Stimulated activated CD4-positive, alpha-beta T cell treated with anti-CD3 and anti-CD28 coated beads, Interleukin-15, amount 100 ng/mL, for 1 hour (primary cell): ENCODE results near the gene SMPD2.

ENCODE experiments used
- DNase-seq, 2 donors: peaks; one replicate each; pipeline ENCODE4 v3.0.0-alpha.2; 2020; ENCODE audit warnings: low read depth in 1 of 2, low spot score in 1 of 2

Gene SMPD2

DNA sequence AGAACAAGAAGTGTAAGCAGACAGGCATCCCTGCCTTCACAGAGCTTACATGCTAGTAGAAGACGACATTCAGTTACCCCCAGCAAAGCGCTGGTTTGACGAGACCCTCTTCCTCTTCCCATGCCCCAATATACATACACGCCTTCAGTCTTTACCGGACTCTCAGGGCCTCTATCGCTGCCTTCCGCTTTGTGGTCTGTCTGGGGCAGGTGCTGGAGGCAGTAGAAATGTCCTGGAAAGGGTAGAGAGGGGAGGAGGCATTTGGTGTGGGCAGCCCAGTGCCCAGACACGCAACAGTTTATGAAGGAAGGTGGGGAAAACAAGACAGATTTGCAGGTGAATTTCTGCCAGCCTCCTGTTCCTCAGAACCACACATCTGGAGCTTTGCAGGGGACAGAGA is 6.0 kb downstream of the SMPD2 start:
- DNase-seq = no peak

DNA sequence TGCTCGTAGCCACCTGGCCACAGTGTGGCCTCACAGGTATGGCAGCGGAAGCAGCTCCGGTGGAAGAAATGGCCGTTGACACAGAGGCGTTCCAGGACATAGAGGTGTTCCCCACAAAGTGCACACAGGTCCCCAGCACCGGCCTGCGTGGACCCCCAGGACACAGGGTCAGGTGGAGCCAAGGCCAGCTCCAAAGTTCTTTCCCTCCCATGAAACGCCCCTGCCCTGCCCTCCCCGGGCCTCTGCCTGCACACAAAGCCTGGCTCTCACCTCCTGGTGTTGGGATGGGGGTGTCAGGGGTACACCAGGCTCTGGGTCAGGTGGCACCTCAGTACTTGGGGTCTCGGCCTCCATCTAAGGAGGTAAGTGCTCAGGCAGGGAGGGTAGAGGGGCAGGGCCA is 6.6 kb downstream of the SMPD2 start:
- DNase-seq = no peak

DNA sequence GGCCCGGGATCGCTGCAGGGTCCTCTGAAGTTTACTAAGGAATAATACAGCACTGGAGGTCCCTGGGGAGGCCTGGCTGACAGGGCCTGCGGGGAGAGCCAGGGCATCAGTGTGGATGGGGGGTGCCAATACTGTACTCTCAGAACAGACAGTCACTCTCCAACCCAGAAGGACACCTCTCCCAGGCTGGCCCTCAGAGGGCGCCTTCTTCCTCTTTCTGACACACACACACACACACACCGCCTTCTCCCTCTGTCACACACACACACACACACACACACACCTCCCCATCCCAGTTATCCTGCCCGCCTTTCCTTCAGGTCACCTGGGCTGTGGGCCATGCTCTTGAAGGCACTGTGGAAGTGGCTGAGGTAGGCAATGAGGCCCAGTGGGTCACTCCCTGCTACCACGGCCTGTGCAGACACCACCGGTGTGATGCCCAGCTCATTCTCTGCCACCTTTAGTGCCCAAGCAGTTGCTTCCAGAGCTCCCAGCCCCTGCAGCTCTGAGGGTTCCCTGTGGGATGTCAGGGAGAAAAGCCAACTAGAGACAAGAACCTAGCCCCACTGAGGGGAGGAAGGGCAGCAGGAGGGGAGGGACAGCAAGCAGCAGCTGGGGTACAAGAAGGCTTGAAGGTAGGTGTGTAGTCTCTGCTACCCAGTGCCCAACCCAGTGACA is 7.5 kb downstream of the SMPD2 start:
- no peak for DNase-seq

DNA sequence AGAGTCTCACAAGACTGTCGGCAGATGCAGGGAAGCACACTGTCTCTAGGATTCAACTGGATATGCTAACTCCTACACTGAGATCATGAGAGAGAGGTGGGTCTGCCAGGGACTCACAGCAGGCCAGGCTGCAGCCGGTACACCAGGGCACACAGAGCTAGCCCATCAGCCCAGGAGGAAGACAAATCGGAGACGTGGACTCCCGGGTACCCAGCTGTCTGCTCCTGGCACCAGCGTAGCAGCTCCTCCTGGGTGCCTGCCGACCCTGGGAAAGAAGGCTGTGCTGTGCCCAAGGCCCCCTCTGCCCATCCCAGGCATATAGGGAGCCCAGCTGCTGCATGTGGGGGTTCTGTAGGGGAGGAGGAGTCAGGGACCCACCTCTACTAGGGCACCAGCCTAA is 8.1 kb downstream of the SMPD2 start:
- DNase-seq = no peak

DNA sequence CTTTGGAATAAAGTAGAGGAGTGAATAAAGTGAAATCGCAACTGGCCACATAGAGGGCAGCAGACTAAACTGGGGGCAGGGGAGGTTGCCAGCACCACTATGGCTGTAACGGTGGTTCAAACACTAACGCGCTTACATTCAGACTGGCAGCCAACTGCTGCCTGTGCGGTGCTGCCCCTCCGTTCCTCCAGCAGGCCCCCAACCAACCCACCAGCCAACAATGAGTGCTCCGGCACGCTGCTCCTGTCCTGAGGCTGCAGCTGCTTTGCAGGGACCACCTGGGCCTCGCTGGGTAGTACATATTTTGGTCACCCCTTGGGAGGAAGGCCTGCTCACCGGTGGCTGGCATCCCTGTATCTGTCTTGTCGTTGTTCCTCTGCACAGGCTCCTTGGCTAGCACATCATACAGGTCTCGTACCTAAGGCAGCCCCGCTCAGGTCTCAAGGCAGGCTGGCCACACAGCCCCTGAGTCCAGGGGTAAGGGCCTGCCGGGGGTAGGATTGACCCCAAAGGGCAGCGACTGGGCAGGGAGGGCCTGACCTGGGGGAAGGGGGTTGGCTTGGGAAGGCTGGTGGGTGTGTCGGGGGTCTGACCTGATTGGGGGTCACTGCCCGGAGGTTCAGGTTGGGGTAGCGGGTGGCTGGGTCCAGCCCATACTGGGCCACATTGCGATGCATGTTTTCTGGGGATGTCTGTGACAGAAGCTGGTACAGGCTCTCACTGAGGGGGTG is 8.7 kb downstream of the SMPD2 start:
- no peak for DNase-seq

DNA sequence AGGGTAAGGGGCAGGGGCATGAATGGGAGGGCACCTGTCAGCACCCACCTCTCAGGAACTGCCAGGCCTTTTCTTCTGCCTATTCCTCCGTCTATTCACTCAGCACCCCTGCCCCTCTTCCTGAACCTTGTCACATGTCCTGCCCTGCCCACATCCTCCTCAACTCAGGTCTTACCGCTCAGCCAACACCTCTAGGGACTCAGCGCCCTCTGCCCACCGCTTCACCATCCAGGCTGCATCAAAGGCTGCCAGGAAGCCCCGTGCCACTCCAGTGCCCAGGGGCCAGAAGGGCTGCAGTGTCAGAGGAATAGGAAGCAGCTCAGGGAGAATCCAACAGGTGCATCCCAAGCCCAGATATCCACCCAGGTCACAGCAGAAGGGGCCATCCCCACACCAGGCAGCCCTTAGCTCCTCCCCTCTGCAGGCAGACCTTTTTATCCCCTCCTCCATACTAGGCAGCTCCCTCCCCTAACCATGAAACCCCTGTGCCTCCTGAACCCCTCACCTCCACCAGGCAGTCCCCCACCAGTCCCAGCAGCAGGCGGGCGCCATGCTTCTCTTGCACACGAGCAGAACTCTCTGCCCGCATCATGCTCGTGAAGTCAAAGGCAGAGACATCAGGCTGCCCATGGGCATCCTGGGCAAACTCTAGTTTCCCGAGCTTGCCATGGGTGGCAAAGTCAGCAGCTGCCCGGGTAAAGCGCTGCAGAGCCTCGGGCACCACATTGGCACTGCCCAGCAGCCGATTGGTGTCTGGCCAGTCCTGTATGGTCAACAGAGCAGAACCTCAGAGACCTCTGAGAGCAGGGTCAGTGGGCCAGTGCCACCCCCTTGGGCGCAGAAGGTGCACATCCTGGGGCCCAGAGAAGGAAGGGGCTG is 9.5 kb downstream of the SMPD2 start:
- DNase-seq = no peak

DNA sequence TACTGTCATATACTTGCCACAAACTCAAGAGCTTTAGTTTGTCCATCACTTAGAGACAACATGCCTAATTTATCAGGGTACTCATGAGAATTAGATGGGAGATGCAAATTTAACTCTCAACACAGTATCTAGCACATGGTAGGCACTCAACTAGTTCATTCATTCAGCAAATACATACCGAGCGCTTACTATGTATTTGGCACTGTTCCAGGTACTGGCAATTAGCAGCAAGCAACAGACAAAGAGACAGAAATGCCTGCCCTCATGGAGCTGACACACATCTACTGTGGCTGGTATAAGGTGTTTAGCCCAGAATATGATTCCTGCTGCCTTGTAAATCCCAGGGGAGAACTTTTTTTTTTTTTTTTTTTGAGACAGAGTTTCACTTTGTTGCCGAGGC is 10.3 kb downstream of the SMPD2 start:
- DNase-seq = no peak

DNA sequence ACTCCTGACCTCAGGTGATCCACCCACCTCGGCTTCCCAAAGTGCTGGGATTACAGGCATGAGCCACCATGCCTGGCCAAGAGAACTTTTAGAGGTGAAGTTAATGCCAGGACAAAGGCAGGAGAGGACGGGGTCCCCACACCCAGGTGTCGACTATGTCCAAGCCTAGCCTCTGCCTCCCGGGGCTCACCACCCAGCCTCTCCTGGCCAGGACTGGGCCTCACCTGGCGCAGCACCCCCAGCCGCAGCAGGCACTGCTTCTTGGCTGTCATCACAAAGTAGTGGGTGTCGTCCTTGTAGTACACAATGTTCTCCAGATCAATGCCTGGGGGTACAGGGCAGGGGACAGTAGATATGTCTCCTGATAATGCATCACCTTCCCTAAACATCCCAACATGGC is 10.9 kb downstream of the SMPD2 start:
- DNase-seq = no peak

DNA sequence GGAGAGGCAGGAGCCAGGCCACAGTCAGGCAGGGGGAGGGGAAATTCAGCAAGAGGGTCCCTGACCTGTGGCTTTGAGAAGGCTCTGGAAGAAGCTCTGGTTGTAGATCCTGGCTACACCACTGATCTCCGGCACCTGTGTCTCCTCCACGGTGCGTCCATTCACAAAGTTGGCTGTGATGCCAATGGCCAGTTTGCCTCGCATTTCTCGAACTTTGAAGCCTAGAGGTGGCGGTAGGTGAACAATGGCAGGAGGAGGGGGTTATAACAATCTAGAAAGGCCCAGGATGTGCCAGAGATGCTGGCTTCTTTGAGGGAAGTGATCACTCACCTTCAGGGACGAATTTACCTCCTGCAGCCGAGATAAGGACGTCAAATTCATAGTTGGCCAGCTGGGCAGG is 11.7 kb downstream of the SMPD2 start:
- DNase-seq = no peak

DNA sequence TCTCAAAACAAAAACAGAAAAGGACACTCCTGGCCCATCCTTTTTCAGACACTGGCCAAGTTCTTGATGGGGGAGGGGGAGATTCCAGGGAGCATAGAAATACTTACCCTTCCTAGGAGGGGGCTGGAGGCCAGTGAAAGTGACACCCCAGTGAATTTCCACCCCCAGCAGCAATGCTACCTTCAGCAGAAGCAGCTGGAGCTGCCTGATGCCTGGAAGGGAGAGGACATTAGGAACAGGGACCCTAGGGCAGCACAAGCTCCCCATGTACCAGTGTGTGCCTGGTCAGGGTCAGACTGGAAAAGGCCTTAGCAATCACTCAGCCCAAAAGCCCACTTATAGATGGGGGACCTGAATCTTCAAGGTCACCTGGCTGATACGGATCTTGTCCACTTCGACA is 12.6 kb downstream of the SMPD2 start:
- no peak for DNase-seq

DNA sequence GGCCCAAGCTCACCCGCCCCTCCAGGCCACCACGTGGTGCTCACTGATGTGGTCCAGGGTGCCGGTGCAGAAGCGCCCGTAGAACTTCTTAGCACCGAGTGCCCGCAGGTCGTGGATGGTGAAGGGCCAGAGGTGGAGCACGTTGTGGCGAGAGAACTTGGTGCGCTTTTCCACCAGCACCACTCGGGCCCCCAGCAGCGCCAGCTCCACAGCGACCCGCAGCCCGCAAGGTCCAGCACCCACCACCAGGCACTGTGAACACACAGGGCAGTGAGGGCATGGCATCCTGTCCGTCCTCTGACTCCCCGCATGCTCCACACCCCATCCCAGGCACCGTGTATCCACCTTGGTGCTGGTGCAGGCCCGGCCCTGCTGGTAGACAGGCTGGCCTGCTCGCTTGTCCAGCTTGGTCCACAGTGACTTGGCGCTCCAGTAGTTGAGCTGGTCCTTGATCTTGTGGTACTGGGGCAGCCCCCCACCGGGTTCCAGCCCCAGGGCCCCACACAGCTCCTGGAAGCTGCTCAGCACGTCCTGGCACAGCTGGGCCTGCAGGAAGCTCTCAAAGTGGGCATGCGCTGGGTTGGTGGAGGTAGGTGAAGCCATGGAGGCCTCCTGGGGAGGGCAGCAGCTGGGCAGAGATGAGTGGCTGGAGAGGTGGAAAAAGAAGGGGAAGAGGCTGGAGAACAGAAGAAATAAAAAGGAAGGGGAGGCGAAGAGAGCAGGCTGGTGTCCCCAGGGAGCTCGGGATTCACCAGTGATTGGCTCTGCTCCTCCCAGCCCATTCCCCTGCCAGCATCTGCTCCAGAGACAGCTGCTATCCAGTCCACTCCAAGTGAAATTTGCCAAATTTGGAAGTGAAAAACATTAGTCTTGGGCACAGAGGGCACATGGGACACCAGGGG is 13.3 kb downstream of the SMPD2 start:
- no peak for DNase-seq

DNA sequence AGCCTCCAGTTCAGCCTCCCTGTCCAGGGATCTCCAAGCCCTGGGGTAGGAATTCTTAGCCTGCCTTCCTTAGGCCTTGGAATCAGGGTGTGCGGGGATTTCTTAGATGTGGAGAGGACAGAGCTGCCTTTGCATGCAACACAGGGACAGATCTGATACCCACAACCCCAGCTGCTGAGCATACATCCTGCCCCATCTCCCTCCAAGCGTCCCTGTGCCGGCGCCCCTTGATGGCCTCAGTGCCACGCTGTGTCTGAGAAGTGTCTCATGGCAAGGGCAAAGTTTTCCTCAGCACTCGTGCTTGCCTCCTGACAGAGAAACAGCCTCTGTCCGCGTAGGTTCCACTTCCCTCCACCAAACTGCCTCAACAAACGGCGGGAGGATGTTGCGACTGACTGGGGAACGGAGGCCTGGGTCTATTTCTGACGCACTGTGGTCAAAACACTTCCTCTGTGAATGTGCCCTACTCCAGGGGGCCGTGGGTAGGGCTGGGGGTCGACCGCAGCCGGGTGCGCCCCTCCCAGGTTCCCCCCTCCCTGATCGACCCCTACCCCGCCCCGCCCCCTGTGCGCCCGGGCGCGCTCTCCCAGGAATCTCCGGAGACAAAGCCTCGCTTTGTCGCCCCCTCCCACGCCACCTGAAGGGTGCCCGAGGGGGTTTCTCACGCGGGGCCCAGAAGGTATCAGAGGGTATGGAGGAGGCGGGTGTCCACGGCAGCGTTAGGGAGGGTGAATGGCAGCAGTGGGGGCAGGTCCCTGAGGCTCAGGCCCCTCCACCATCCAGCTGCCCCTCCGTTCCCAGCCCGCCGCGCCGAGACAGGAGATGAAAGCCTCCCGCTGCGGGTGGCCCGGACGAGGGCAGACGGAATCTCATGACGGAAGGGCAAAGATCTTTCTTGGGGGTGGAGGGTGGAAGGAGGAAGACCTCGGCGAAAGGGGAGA is 14.2 kb downstream of the SMPD2 start:
- peak; percentile 32 to 39 for DNase-seq

DNA sequence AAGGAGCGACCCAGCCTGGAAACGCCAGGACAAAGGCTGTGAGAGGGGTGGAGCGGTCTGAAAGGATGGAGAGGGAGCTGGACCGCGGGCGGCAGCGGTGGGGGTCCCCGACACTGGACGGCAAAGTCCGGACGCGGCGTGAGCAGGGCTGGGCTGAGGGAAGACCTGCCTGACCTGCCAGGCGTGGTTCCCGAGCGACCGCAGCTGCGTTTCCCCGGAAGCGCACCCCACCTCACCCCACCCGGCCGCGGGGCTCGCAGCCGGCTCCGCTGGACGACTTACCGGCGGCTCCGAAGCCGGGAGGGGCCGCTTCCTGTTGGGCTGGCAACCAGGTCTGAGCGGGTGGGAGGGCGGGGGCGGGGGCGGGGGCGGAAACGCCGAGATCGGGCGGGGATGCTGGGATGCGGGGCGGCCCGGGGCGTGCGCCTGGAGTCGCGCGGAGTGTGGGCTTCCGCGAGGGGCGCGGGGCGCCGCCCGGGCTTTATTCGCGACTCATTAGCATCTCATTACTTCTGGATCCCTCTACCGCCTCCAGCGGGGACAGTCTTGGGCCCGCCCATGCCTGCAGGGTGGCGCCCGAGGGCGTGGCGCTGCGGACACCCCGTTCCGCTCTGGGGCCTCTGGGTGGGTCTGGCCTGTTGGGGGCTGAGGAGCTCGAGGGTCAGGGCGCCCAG is 15.1 kb downstream of the SMPD2 start, which contains the start of gene MICAL1:
TSS of gene MICAL1 (minus strand) at position 336 of the 674 bp plus-strand sequence. CDS start 1,576 bp downstream, outside the sequence.
- peak; percentile 29 to 47 for DNase-seq

DNA sequence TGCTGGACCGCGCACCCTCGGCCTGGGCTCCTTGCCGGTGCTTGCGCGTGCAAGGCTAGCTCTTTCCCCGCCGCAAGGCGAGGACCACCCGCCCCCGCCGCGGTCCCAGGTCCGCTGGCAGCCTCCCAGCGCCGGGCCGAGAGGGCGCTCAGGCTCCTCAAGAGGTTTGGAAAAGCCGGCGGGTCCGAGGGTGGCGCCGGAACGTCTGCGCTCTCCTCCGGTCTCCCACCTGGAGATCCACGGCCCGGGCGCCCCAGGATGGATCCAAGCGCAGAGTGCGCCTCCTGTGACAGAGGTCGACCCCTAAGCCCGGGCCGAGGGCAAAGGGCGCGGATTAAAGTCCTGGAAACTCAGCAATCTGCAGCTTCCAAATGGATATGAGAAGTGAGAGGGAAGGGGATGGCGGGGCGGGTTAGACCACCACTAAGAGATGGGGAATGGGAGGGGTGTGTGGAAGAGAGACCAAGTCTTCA is 15.6 kb downstream of the SMPD2 start:
- DNase-seq = no peak

DNA sequence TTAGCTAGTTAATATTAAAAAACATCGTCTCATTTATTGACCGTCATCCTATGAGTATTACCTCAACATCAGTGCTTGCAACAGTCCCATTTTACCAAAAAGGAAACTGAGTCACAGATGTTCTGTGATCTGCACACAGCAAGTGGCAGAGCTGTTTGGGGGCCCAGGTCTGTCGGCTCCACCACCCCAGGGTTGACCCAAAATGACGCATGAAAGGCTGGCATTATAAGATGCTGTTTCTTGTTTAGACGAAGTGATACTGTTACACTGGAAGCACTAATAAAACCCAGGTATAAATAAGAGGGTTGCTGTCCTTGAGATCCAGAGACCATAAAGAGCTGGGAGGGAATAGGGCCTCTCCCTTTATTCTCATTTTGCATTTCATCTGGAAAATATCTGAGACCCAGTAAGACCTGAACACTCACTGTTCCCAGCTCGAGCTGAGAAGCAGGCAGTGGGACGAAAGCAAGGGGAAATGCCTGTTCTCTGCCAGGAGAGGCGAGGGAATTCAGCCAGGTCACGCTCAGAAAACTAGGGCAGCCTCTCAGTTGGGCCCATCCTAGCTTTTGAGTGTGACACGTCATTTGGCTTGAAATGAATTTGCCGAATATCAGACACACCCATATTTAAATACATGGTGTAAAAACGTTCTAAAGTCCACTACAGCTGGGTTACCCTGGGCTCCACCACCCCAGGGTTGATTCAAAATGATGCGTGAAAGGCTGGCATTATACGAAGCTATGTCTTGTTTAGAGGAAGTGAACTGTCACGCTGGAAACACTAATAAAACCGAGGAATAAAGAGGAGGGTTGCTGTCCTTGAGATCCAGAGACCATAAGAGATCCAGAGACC is 16.4 kb downstream of the SMPD2 start:
- DNase-seq = no peak

DNA sequence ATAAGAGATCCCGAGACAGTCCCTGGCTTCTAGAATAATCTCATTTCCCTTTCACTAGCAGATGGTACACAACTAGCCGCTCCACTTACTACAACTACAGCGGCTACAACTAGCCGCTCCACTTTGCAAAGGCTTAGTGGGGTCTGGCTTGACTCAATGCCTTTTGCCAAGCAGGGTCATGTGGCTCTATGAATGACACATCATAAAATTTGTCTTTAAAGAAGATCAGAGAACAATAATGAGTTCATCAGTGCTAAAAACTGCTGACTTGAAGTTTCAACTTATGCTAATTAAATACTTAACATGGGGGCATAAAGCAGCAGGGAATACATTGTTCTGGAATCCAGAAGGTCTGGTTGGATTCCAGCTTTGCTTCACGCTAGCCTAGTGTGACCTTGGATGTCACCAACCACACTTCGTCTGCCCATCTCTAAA is 17.1 kb downstream of the SMPD2 start:
- no peak for DNase-seq

DNA sequence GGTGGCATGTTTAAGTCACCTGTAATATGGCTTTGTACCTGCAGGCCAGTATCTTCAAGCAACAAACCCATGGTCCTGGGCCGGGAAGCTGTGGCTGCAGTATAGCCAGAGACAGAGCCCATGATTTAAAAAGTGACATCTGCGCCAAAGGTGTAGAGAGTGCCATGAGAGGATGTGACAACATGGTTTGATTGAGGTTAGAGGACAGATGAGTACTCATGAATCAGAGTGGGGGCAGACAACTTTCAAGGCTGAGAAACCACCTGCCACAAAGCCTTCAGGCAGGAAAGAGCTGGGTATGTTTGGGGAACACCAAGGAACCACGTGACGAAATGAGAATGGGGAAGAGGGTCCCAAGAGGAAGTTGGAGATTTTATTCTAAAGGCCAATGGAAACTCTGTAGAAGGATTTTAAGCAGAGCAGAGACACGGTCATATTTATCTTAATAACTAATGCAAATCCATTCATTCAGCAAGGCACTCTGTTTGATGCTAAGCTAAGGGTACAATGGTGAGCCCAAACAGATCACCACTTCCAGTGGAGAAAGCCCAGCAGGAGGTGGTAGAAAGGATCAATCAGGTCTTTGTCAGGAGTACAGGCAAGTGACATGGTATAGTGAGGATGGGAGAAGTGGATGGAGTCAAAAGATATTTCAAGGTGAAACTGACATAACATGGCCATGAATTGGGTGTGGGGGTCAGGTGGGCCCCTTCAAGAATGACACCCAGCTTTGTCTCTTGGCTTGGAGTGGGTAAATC is 18.4 kb downstream of the SMPD2 start:
- no peak for DNase-seq
